Liver (tissue), 9 donors: ENCODE measurements around the gene CCDC81. TPM values are rescaled to one million over a fixed set of nuclear protein-coding genes. Genes with fewer than 3 reads are reported as not detected.
A peak's percentile ranks its signal among the peaks of the same experiment; 100 is the strongest.

Source experiments
- DNase-seq: peaks from one replicate; pipeline ENCODE4 v3.0.0-alpha.2; 2017; ENCODE audit warnings: low spot score
- H3K27ac ChIP-seq, 2 donors: one replicate each; pipeline ENCODE4 v1.7.0; 2013; ENCODE audit warnings: inconsistent platforms in 2 of 2, low read length in 2 of 2, control low read depth in 1 of 2, low read depth in 1 of 2, mild to moderate bottlenecking in 1 of 2
- H3K27me3 ChIP-seq, 4 donors: one replicate each; pipeline versions ENCODE4 v1.6.1 to v1.7.0; 2013; ENCODE audit warnings: low read length in 3 of 4, inconsistent platforms in 1 of 4, mild to moderate bottlenecking in 1 of 4, moderate library complexity in 1 of 4; ENCODE audit not compliant: control insufficient read depth in 4 of 4, insufficient read depth in 4 of 4
- H3K36me3 ChIP-seq, 4 donors: one replicate each; pipeline versions ENCODE4 v1.6.1 to v1.7.0; 2013; ENCODE audit warnings: low read length in 3 of 4, mild to moderate bottlenecking in 3 of 4, low read depth in 1 of 4, moderate library complexity in 1 of 4; ENCODE audit not compliant: control insufficient read depth in 4 of 4, insufficient read depth in 3 of 4
- H3K4me1 ChIP-seq, 4 donors: one replicate each; pipeline versions ENCODE4 v1.6.1 to v1.7.0; 2013; ENCODE audit warnings: low read length in 3 of 4, mild to moderate bottlenecking in 3 of 4, moderate library complexity in 1 of 4; ENCODE audit not compliant: control insufficient read depth in 4 of 4, insufficient read depth in 4 of 4
- H3K4me3 ChIP-seq, 3 donors: one replicate each; pipeline versions ENCODE4 v1.6.1 to v1.7.0; 2013; ENCODE audit warnings: low read length in 3 of 3, control low read depth in 1 of 3, low read depth in 1 of 3, mild to moderate bottlenecking in 1 of 3
- H3K9ac ChIP-seq, 2 donors: one replicate each; pipeline ENCODE4 v1.7.0; 2013; ENCODE audit warnings: low read length in 2 of 2, mild to moderate bottlenecking in 2 of 2, moderate library complexity in 2 of 2, control low read depth in 1 of 2, low read depth in 1 of 2
- H3K9me3 ChIP-seq, 4 donors: one replicate each; pipeline versions ENCODE4 v1.6.1 to v1.7.0; 2013; ENCODE audit warnings: low read length in 3 of 4; ENCODE audit not compliant: control insufficient read depth in 4 of 4
- CTCF ChIP-seq: fragments of 150-350 bp; IDR thresholded peaks from 2 replicates; pipeline ENCODE4 v1.5.1; 2017; ENCODE audit warnings: improper control_type of control experiment, low read depth, low read length; ENCODE audit not compliant: missing input control
- EGR1 ChIP-seq, 2 donors: IDR thresholded peaks; 2 replicates each; pipeline ENCODE4 v1.6.1; 2016 to 2018; ENCODE audit warnings: antibody characterized with exemption in 2 of 2, low read depth in 2 of 2
- FOXA1 ChIP-seq: IDR thresholded peaks from 2 replicates; pipeline ENCODE4 v1.6.1; 2016; ENCODE audit warnings: antibody characterized with exemption
- FOXA2 ChIP-seq: IDR thresholded peaks from 2 replicates; pipeline ENCODE4 v1.6.1; 2016; ENCODE audit warnings: antibody characterized with exemption
- GABPA ChIP-seq, 2 donors: IDR thresholded peaks in 1 of 2; conservative IDR thresholded peaks in 1 of 2; 2 replicates each; pipeline ENCODE4 v1.6.1; 2016; ENCODE audit warnings: antibody characterized with exemption in 2 of 2, mild to moderate bottlenecking in 1 of 2, moderate library complexity in 1 of 2
- HNF4A ChIP-seq, 2 donors: conservative IDR thresholded peaks; 2 replicates each; pipeline ENCODE4 v1.6.1; 2016; ENCODE audit warnings: antibody characterized with exemption in 2 of 2, mild to moderate bottlenecking in 2 of 2
- HNF4G ChIP-seq: IDR thresholded peaks from 2 replicates; pipeline ENCODE4 v1.6.1; 2016; ENCODE audit warnings: antibody characterized with exemption
- JUND ChIP-seq, 2 donors: IDR thresholded peaks; 2 replicates each; pipeline ENCODE4 v1.6.1; 2016; ENCODE audit warnings: antibody characterized with exemption in 2 of 2
- NR2F2 ChIP-seq: IDR thresholded peaks from 2 replicates; pipeline ENCODE4 v1.6.1; 2016; ENCODE audit warnings: antibody characterized with exemption
- RAD21 ChIP-seq, 2 donors: IDR thresholded peaks; 2 replicates each; pipeline ENCODE4 v1.6.1; 2016; ENCODE audit warnings: antibody characterized with exemption in 2 of 2, mild to moderate bottlenecking in 2 of 2
- RXRA ChIP-seq, 2 donors: IDR thresholded peaks; 2 replicates each; pipeline ENCODE4 v1.6.1; 2017 to 2018; ENCODE audit warnings: antibody characterized with exemption in 2 of 2, mild to moderate bottlenecking in 1 of 2
- SP1 ChIP-seq: IDR thresholded peaks from 2 replicates; pipeline ENCODE4 v1.6.1; 2018; ENCODE audit warnings: antibody characterized with exemption, mild to moderate bottlenecking
- TAF1 ChIP-seq: conservative IDR thresholded peaks from 2 replicates; pipeline ENCODE4 v1.6.1; 2016; ENCODE audit warnings: antibody characterized with exemption, mild to moderate bottlenecking
- YY1 ChIP-seq: IDR thresholded peaks from 2 replicates; pipeline ENCODE4 v1.6.1; 2016; ENCODE audit warnings: antibody characterized with exemption, mild to moderate bottlenecking
- WGBS: extraction: QIAGEN DNeasy Blood & Tissue Kit; methylation state at CpG from one replicate; pipeline ENCODE4 v1.1.7; 2013; 5-methylcytosine and 5-hydroxymethylcytosine counted together
- polyA plus RNA-seq, 2 donors: library from polyadenylated mRNA; stranded (reverse) in 1 of 2; unstranded in 1 of 2; fragments of 200-250 nt in 1 of 2; fragments of >200 nt in 1 of 2; fragmentation: Nextera tagmentation in 1 of 2; extraction: Ambion mirVana in 1 of 2; gene quantifications; one replicate each; pipeline versions ENCODE4 v1.2.1 to v1.2.3, GENCODE V29; 2013 to 2015
- total RNA-seq, 2 donors: library from RNA; depleted of rRNA; stranded (reverse); fragments of >200 nt; gene quantifications; one replicate each; pipeline ENCODE4 v1.2.3, GENCODE V29; 2014
- TF ChIP-seq, protein P1 (sequence below): IDR thresholded peaks from 2 replicates; pipeline ENCODE4 v1.6.1; 2016; ENCODE audit warnings: antibody characterized with exemption
- TF ChIP-seq, protein P2 (sequence below): IDR thresholded peaks from 2 replicates; pipeline ENCODE4 v1.6.1; 2016; ENCODE audit warnings: antibody characterized with exemption, mild to moderate bottlenecking
- TF ChIP-seq, protein P3 (sequence below): IDR thresholded peaks from 2 replicates; pipeline ENCODE4 v1.6.1; 2016; ENCODE audit warnings: antibody characterized with exemption
- TF ChIP-seq, protein P4 (sequence below): IDR thresholded peaks from 2 replicates; pipeline ENCODE4 v1.6.1; 2016; ENCODE audit warnings: antibody characterized with exemption
- donor health status: healthy.
- donor health status: healthy.
- donor health status: healthy.
- donor health status: healthy.
- donor health status: healthy.

CCDC81 gene
- total and polyA plus RNA-seq, 4 donors: 0.32 to 1.1 (median 0.67) TPM; not detected in 1

DNA sequence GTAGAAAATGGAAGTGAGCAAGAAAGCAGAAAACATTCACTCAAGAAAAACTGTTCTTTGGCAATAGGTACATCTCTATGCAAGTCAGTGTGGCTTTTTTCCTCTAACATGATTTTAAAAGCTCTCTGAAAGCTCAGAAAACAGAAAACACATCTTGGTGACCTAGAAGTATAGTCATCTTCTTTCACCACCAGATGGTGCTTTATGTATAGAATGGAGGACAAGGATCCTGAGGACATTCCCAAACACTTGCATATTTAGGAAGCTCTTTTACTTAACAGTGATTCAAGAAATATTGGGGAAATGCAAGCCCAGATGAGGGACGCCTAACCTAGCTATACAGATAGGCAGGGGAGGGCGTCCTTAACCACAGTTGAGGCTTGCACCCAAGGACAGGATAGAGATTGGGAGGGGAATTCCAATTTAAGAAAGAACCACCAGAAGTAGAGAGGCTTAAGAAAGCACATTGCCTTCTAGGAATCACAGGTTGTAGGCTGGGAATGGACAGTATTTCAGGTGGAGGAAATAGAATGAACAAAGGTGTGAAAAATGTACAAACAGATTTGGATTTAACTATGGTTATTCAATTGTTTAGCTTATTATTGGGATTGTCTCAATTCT, 13.8 kb upstream of the CCDC81 start:
- no peak for DNase-seq
- Histone ChIP-seq H3K9ac (no peak overlapping the region), H3K36me3 (no peaks in the 10 kb centered on the region), H3K27me3 (no peaks in the 10 kb centered on the region), H3K4me1 (no peaks in the 10 kb centered on the region), H3K4me3 (no peak overlapping the region), H3K27ac (no peak overlapping the region), H3K9me3 (peaks cover 0 to 3% (median 0%) of the 10 kb centered on the region in 4 donors)
- WGBS: 73% methylated on average over 2 of the region's 2 CpGs
- TF ChIP-seq GABPA (IDR thresholded peaks at IDR 0.05 in 1 of 2, conservative IDR thresholded peaks at IDR 0.05 in 1 of 2) (no peak), RAD21 (IDR thresholded peaks at IDR 0.05) (peak; percentile 35 to 49)
- TF ChIP-seq, protein P1, sequence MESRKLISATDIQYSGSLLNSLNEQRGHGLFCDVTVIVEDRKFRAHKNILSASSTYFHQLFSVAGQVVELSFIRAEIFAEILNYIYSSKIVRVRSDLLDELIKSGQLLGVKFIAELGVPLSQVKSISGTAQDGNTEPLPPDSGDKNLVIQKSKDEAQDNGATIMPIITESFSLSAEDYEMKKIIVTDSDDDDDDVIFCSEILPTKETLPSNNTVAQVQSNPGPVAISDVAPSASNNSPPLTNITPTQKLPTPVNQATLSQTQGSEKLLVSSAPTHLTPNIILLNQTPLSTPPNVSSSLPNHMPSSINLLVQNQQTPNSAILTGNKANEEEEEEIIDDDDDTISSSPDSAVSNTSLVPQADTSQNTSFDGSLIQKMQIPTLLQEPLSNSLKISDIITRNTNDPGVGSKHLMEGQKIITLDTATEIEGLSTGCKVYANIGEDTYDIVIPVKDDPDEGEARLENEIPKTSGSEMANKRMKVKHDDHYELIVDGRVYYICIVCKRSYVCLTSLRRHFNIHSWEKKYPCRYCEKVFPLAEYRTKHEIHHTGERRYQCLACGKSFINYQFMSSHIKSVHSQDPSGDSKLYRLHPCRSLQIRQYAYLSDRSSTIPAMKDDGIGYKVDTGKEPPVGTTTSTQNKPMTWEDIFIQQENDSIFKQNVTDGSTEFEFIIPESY: no peak

DNA sequence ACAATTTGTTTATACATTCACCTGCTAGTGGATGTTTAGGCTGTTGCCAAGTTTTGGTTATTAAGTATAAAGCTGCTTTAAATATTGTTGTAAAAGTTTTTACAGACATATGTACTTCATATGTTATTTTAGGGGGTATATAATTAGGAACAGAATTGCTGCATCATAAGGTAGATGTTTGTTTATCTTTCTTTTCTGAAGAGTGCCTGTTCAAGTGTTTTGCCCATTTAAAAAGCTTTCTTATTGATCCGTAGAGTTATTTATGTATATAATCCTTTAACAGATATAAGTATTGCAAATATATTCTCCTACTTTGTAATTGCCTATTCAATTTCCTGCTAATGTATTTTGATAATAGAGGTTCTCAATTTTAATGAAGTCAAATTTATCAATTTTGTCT, 11.3 kb upstream of the CCDC81 start:
- no peak for DNase-seq
- Histone ChIP-seq H3K4me1 (no peaks in the 10 kb centered on the region), H3K27ac (no peak overlapping the region), H3K36me3 (no peaks in the 10 kb centered on the region), H3K4me3 (no peak overlapping the region), H3K9ac (no peak overlapping the region), H3K27me3 (no peaks in the 10 kb centered on the region), H3K9me3 (peaks cover 0 to 3% (median 0%) of the 10 kb centered on the region in 4 donors)
- 97% methylated on average over 1 of the region's 1 CpG for WGBS
- no peak for TF ChIP-seq SP1
- TF ChIP-seq, protein P2, sequence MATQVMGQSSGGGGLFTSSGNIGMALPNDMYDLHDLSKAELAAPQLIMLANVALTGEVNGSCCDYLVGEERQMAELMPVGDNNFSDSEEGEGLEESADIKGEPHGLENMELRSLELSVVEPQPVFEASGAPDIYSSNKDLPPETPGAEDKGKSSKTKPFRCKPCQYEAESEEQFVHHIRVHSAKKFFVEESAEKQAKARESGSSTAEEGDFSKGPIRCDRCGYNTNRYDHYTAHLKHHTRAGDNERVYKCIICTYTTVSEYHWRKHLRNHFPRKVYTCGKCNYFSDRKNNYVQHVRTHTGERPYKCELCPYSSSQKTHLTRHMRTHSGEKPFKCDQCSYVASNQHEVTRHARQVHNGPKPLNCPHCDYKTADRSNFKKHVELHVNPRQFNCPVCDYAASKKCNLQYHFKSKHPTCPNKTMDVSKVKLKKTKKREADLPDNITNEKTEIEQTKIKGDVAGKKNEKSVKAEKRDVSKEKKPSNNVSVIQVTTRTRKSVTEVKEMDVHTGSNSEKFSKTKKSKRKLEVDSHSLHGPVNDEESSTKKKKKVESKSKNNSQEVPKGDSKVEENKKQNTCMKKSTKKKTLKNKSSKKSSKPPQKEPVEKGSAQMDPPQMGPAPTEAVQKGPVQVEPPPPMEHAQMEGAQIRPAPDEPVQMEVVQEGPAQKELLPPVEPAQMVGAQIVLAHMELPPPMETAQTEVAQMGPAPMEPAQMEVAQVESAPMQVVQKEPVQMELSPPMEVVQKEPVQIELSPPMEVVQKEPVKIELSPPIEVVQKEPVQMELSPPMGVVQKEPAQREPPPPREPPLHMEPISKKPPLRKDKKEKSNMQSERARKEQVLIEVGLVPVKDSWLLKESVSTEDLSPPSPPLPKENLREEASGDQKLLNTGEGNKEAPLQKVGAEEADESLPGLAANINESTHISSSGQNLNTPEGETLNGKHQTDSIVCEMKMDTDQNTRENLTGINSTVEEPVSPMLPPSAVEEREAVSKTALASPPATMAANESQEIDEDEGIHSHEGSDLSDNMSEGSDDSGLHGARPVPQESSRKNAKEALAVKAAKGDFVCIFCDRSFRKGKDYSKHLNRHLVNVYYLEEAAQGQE: no peak
- no peak for TF ChIP-seq CTCF
- no peak for TF ChIP-seq HNF4A (conservative IDR thresholded peaks at IDR 0.05)
- TF ChIP-seq, protein P1: no peak
- TF ChIP-seq GABPA (IDR thresholded peaks at IDR 0.05 in 1 of 2, conservative IDR thresholded peaks at IDR 0.05 in 1 of 2): no peak
- TF ChIP-seq FOXA1: no peak
- no peak for TF ChIP-seq EGR1 (IDR thresholded peaks at IDR 0.05; ENCODE audit: low read depth in 2 of 2)
- TF ChIP-seq, protein P3, sequence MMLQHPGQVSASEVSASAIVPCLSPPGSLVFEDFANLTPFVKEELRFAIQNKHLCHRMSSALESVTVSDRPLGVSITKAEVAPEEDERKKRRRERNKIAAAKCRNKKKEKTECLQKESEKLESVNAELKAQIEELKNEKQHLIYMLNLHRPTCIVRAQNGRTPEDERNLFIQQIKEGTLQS: no peak
- TF ChIP-seq NR2F2: no peak
- TF ChIP-seq, protein P4, sequence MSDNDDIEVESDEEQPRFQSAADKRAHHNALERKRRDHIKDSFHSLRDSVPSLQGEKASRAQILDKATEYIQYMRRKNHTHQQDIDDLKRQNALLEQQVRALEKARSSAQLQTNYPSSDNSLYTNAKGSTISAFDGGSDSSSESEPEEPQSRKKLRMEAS: no peak
- TF ChIP-seq RXRA (IDR thresholded peaks at IDR 0.05): no peak
- TF ChIP-seq HNF4G: no peak
- no peak for TF ChIP-seq RAD21 (IDR thresholded peaks at IDR 0.05)
- TF ChIP-seq FOXA2: no peak
- no peak for TF ChIP-seq TAF1
- no peak for TF ChIP-seq JUND (IDR thresholded peaks at IDR 0.05)
- no peak for TF ChIP-seq YY1
